Smooth muscle cell (in vitro differentiated cells): ENCODE results near the gene KRTAP4-4. TPM values are rescaled to one million over a fixed set of nuclear protein-coding genes. Genes with fewer than 3 reads are reported as not detected.
"Not testable (repeated sequence)": the region's sequence is repeated elsewhere in the genome, so short reads cannot be mapped to it uniquely, and the experiment has no call there.

Source experiments
- DNase-seq: peaks from one replicate; lab custom pipeline; 2025; ENCODE audit not compliant: unreplicated experiment; lab: John Stamatoyannopoulos, UW
- H2AFZ ChIP-seq: fragments of 200-600 bp; sonication (generic); 2 replicates; pipeline ENCODE4 v1.6.0; 2016; ENCODE audit warnings: antibody characterized with exemption, low read depth, mild to moderate bottlenecking
- H3F3A ChIP-seq: fragments of 200-600 bp; sonication (generic); 2 replicates; pipeline ENCODE4 v1.6.0; 2017; ENCODE audit warnings: antibody characterized with exemption, low read depth
- H3K27ac ChIP-seq: fragments of 200-600 bp; sonication (generic); 2 replicates; pipeline ENCODE4 v1.5.1; 2016; ENCODE audit warnings: low read depth, mild to moderate bottlenecking
- H3K27me3 ChIP-seq: fragments of 200-600 bp; sonication (generic); 2 replicates; pipeline ENCODE4 v1.6.1; 2016; ENCODE audit warnings: low read depth, mild to moderate bottlenecking
- H3K36me3 ChIP-seq: fragments of 200-600 bp; sonication (generic); 2 replicates; pipeline ENCODE4 v1.5.1; 2016; ENCODE audit warnings: low read depth
- H3K4me1 ChIP-seq: fragments of 200-600 bp; sonication (generic); 2 replicates; pipeline ENCODE4 v1.5.1; 2016; ENCODE audit warnings: low read depth
- H3K4me2 ChIP-seq: fragments of 200-600 bp; sonication (generic); 2 replicates; pipeline ENCODE4 v1.6.0; 2016; ENCODE audit warnings: mild to moderate bottlenecking
- H3K4me3 ChIP-seq: fragments of 200-600 bp; sonication (generic); 2 replicates; pipeline ENCODE4 v1.5.1; 2016; ENCODE audit warnings: mild to moderate bottlenecking
- H3K79me2 ChIP-seq: fragments of 200-600 bp; sonication (generic); 2 replicates; pipeline ENCODE4 v1.6.0; 2016; ENCODE audit warnings: low read depth, mild to moderate bottlenecking
- H3K9ac ChIP-seq: fragments of 200-600 bp; sonication (generic); 2 replicates; pipeline ENCODE4 v1.6.0; 2016; ENCODE audit warnings: low read depth
- H3K9me3 ChIP-seq: fragments of 200-600 bp; sonication (generic); replicated peaks from 2 replicates; pipeline ENCODE4 v1.5.1; 2016; ENCODE audit warnings: low read depth
- H4K20me1 ChIP-seq: fragments of 200-600 bp; sonication (generic); 2 replicates; pipeline ENCODE4 v1.6.0; 2016; ENCODE audit warnings: low read depth
- CTCF ChIP-seq: fragments of 200-600 bp; sonication (generic); IDR thresholded peaks from 2 replicates; pipeline ENCODE4 v1.5.1; 2017; ENCODE audit warnings: borderline replicate concordance, mild to moderate bottlenecking, antibody characterized with exemption; ENCODE audit not compliant: insufficient read depth, poor library complexity, severe bottlenecking
- WGBS: methylation state at CpG from one replicate; pipeline ENCODE4 v1.1.7; 2016; ENCODE audit warnings: low lambda C conversion rate; 5-methylcytosine and 5-hydroxymethylcytosine counted together
- polyA plus RNA-seq: library from polyadenylated mRNA; unstranded; fragments of >200 nt; fragmentation: Nextera tagmentation; extraction: Ambion mirVana; gene quantifications from 2 replicates; pipeline ENCODE4 v1.2.1, GENCODE V29; 2016
- small RNA-seq: library from RNA; depleted of rRNA; stranded (forward); fragments of <200 nt; gene quantifications from one replicate; pipeline ENCODE3, GENCODE V24; 2014
- total RNA-seq: library from RNA; depleted of rRNA; stranded (reverse); fragments of >200 nt; gene quantifications from 2 replicates; pipeline ENCODE4 v1.2.3, GENCODE V29; 2014

KRTAP4-4 gene
- total and polyA plus RNA-seq, 2 experiments from 2014 or later, result not detected

- Histone ChIP-seq H3K79me2 (no peaks in the 10 kb centered on the region), H3K4me3 (no peak overlapping the region), H3K27me3 (no peaks in the 10 kb centered on the region), H3K36me3 (no peaks in the 10 kb centered on the region), H4K20me1 (no peaks in the 10 kb centered on the region), H2AFZ (no peak overlapping the region), H3K9me3 (no peaks in the 10 kb centered on the region), H3K27ac (no peak overlapping the region), H3K4me1 (no peaks in the 10 kb centered on the region), H3F3A (no peaks in the 10 kb centered on the region), H3K9ac (no peak overlapping the region), H3K4me2 (no peak overlapping the region)
- no peak for TF ChIP-seq CTCF
- 67% methylated on average over 4 of the region's 4 CpGs for WGBS
- no peak for DNase-seq
These were observed 41.8 kb downstream of the KRTAP4-4 start for GRCh38 chr17:41118721-41119120.

- 88% methylated on average over 10 of the region's 10 CpGs for WGBS
- not testable (repeated sequence) for H3K36me3 ChIP-seq, H3K27ac ChIP-seq, H3K9me3 ChIP-seq, H3F3A ChIP-seq, H4K20me1 ChIP-seq, H3K27me3 ChIP-seq, H3K79me2 ChIP-seq, H2AFZ ChIP-seq, H3K9ac ChIP-seq, H3K4me1 ChIP-seq, H3K4me3 ChIP-seq, DNase-seq, H3K4me2 ChIP-seq
These were observed 42.6 kb downstream of the KRTAP4-4 start, which contains the start of gene KRTAP4-11 for GRCh38 chr17:41117846-41118386. Gene KRTAP4-11 (minus strand): TSS chr17:41118373. CDS start chr17:41118315, 58 bp downstream.

GRCh38 chr17:41116297-41116696 lies 44.3 kb downstream of the KRTAP4-4 start:
- Histone ChIP-seq H3K36me3 (no peaks in the 10 kb centered on the region), H3K4me3 (no peak overlapping the region), H4K20me1 (no peaks in the 10 kb centered on the region), H2AFZ (no peak overlapping the region), H3K79me2 (no peaks in the 10 kb centered on the region), H3K9ac (no peak overlapping the region), H3K27me3 (no peaks in the 10 kb centered on the region), H3K4me1 (no peaks in the 10 kb centered on the region), H3K27ac (no peak overlapping the region), H3K4me2 (no peak overlapping the region), H3F3A (no peaks in the 10 kb centered on the region), H3K9me3 (no peaks in the 10 kb centered on the region)
- TF ChIP-seq CTCF, result no peak
- WGBS, result 90% methylated on average over 5 of the region's 5 CpGs
- DNase-seq, result no peak

- Histone ChIP-seq H3K27me3 (no peaks in the 10 kb centered on the region), H3K9ac (no peak overlapping the region), H3F3A (no peaks in the 10 kb centered on the region), H3K9me3 (no peaks in the 10 kb centered on the region), H3K79me2 (no peaks in the 10 kb centered on the region), H3K36me3 (no peaks in the 10 kb centered on the region), H2AFZ (no peak overlapping the region), H4K20me1 (no peaks in the 10 kb centered on the region), H3K27ac (no peak overlapping the region), H3K4me1 (no peaks in the 10 kb centered on the region), H3K4me2 (no peak overlapping the region), H3K4me3 (no peak overlapping the region)
- WGBS, result 76% methylated on average over 2 of the region's 2 CpGs
- no peak for TF ChIP-seq CTCF
- no peak for DNase-seq
These were observed 49.2 kb downstream of the KRTAP4-4 start for GRCh38 chr17:41111151-41111885.

Small RNA genes within 50 kb of the gene (small RNA-seq; reads per million reads assigned to genes)
- not detected for gene KRTAP4-17P

Other genes starting within 250 kb of the KRTAP4-4 start
Only the 30 nearest of the 40 such genes appear.
- gene KRTAP3-1, start 151.6 kb downstream of the KRTAP4-4 start, total RNA-seq, result 0.49 and 1.5 TPM in 2 replicates
- 0.29 and 1.8 TPM in 2 replicates for gene KRTAP3-1, start 151.6 kb downstream of the KRTAP4-4 start, polyA plus RNA-seq
- 3.0 TPM in 1 of 2 replicates, not detected in the other for gene KRTAP1-5, start 133.5 kb downstream of the KRTAP4-4 start, total RNA-seq
- gene KRTAP1-5, start 133.5 kb downstream of the KRTAP4-4 start, polyA plus RNA-seq, result 1.1 TPM in 1 of 2 replicates, not detected in the other
- gene KRTAP1-4, start 130.6 kb downstream of the KRTAP4-4 start, total RNA-seq, result not detected in 2 replicates
- gene KRTAP1-4, start 130.6 kb downstream of the KRTAP4-4 start, polyA plus RNA-seq, result not detected in 2 replicates
- gene KRTAP1-3, start 125.9 kb downstream of the KRTAP4-4 start, total RNA-seq, result not detected in 2 replicates
- gene KRTAP1-3, start 125.9 kb downstream of the KRTAP4-4 start, polyA plus RNA-seq, result not detected in 2 replicates
- gene KRTAP1-1, start 119.3 kb downstream of the KRTAP4-4 start, total RNA-seq, result not detected in 2 replicates
- gene KRTAP1-1, start 119.3 kb downstream of the KRTAP4-4 start, polyA plus RNA-seq, result not detected in 2 replicates
- not detected in 2 replicates for gene KRTAP2-1, start 113.4 kb downstream of the KRTAP4-4 start, total RNA-seq
- gene KRTAP2-1, start 113.4 kb downstream of the KRTAP4-4 start, polyA plus RNA-seq, result not detected in 2 replicates
- gene KRTAP2-2, start 105.5 kb downstream of the KRTAP4-4 start, total RNA-seq, result not detected in 2 replicates
- gene KRTAP2-2, start 105.5 kb downstream of the KRTAP4-4 start, polyA plus RNA-seq, result not detected in 2 replicates
- 3.5 and 17.3 TPM in 2 replicates for gene KRTAP2-3, start 100.6 kb downstream of the KRTAP4-4 start, total RNA-seq
- gene KRTAP2-3, start 100.6 kb downstream of the KRTAP4-4 start, polyA plus RNA-seq, result 21.0 and 71.9 TPM in 2 replicates
- gene KRTAP2-4, start 94.9 kb downstream of the KRTAP4-4 start, total RNA-seq, result not detected in 2 replicates
- 0.38 TPM in 1 of 2 replicates, not detected in the other for gene KRTAP2-4, start 94.9 kb downstream of the KRTAP4-4 start, polyA plus RNA-seq
- gene KRTAP4-7, start 76.6 kb downstream of the KRTAP4-4 start, total RNA-seq, result not detected in 2 replicates
- not detected in 2 replicates for gene KRTAP4-7, start 76.6 kb downstream of the KRTAP4-4 start, polyA plus RNA-seq
- not detected in 2 replicates for gene KRTAP4-8, start 62.6 kb downstream of the KRTAP4-4 start, total RNA-seq
- 0.56 TPM in 1 of 2 replicates, not detected in the other for gene KRTAP4-8, start 62.6 kb downstream of the KRTAP4-4 start, polyA plus RNA-seq
- not detected in 2 replicates for gene KRTAP4-16, start 58.5 kb downstream of the KRTAP4-4 start, total RNA-seq
- gene KRTAP4-16, start 58.5 kb downstream of the KRTAP4-4 start, polyA plus RNA-seq, result not detected in 2 replicates
- gene KRTAP4-9, start 55.4 kb downstream of the KRTAP4-4 start, total RNA-seq, result 1.7 TPM in 1 of 2 replicates, not detected in the other
- not detected in 2 replicates for gene KRTAP4-9, start 55.4 kb downstream of the KRTAP4-4 start, polyA plus RNA-seq
- not detected in 2 replicates for gene KRTAP4-11, start 42.4 kb downstream of the KRTAP4-4 start, total RNA-seq
- gene KRTAP4-11, start 42.4 kb downstream of the KRTAP4-4 start, polyA plus RNA-seq, result not detected in 2 replicates
- gene KRTAP4-12, start 36.6 kb downstream of the KRTAP4-4 start, total RNA-seq, result not detected in 2 replicates
- gene KRTAP4-12, start 36.6 kb downstream of the KRTAP4-4 start, polyA plus RNA-seq, result not detected in 2 replicates
- gene KRTAP4-6, start 20.2 kb downstream of the KRTAP4-4 start, total RNA-seq, result not detected in 2 replicates
- not detected in 2 replicates for gene KRTAP4-6, start 20.2 kb downstream of the KRTAP4-4 start, polyA plus RNA-seq
- not detected in 2 replicates for gene KRTAP4-5, start 10.9 kb downstream of the KRTAP4-4 start, total RNA-seq
- gene KRTAP4-5, start 10.9 kb downstream of the KRTAP4-4 start, polyA plus RNA-seq, result not detected in 2 replicates
- gene KRTAP4-3, start 7.5 kb upstream of the KRTAP4-4 start, total RNA-seq, result not detected in 2 replicates
- not detected in 2 replicates for gene KRTAP4-3, start 7.5 kb upstream of the KRTAP4-4 start, polyA plus RNA-seq
- gene KRTAP4-2, start 17.5 kb upstream of the KRTAP4-4 start, total RNA-seq, result not detected in 2 replicates
- gene KRTAP4-2, start 17.5 kb upstream of the KRTAP4-4 start, polyA plus RNA-seq, result not detected in 2 replicates
- gene KRTAP4-1, start 24.2 kb upstream of the KRTAP4-4 start, total RNA-seq, result not detected in 2 replicates
- gene KRTAP4-1, start 24.2 kb upstream of the KRTAP4-4 start, polyA plus RNA-seq, result not detected in 2 replicates
- gene KRTAP9-1, start 29.1 kb upstream of the KRTAP4-4 start, total RNA-seq, result not detected in 2 replicates
- gene KRTAP9-1, start 29.1 kb upstream of the KRTAP4-4 start, polyA plus RNA-seq, result not detected in 2 replicates
- gene KRTAP9-2, start 65.9 kb upstream of the KRTAP4-4 start, total RNA-seq, result not detected in 2 replicates
- not detected in 2 replicates for gene KRTAP9-2, start 65.9 kb upstream of the KRTAP4-4 start, polyA plus RNA-seq
- gene KRTAP9-3, start 71.7 kb upstream of the KRTAP4-4 start, total RNA-seq, result not detected in 2 replicates
- gene KRTAP9-3, start 71.7 kb upstream of the KRTAP4-4 start, polyA plus RNA-seq, result not detected in 2 replicates
- gene KRTAP9-8, start 77.3 kb upstream of the KRTAP4-4 start, total RNA-seq, result not detected in 2 replicates
- gene KRTAP9-8, start 77.3 kb upstream of the KRTAP4-4 start, polyA plus RNA-seq, result not detected in 2 replicates
- not detected in 2 replicates for gene KRTAP9-4, start 88.9 kb upstream of the KRTAP4-4 start, total RNA-seq
- gene KRTAP9-4, start 88.9 kb upstream of the KRTAP4-4 start, polyA plus RNA-seq, result not detected in 2 replicates
- not detected in 2 replicates for gene KRTAP9-9, start 94.6 kb upstream of the KRTAP4-4 start, total RNA-seq
- not detected in 2 replicates for gene KRTAP9-9, start 94.6 kb upstream of the KRTAP4-4 start, polyA plus RNA-seq
- gene KRTAP9-6, start 104.6 kb upstream of the KRTAP4-4 start, total RNA-seq, result not detected in 2 replicates
- not detected in 2 replicates for gene KRTAP9-6, start 104.6 kb upstream of the KRTAP4-4 start, polyA plus RNA-seq
- gene KRTAP9-7, start 115.0 kb upstream of the KRTAP4-4 start, total RNA-seq, result not detected in 2 replicates
- not detected in 2 replicates for gene KRTAP9-7, start 115.0 kb upstream of the KRTAP4-4 start, polyA plus RNA-seq
- not detected in 2 replicates for gene KRTAP29-1, start 142.1 kb upstream of the KRTAP4-4 start, total RNA-seq
- gene KRTAP29-1, start 142.1 kb upstream of the KRTAP4-4 start, polyA plus RNA-seq, result not detected in 2 replicates
- not detected in 2 replicates for gene KRTAP16-1, start 148.6 kb upstream of the KRTAP4-4 start, total RNA-seq
- not detected in 2 replicates for gene KRTAP16-1, start 148.6 kb upstream of the KRTAP4-4 start, polyA plus RNA-seq